Embryonic facial prominence (tissue), 1 donor: ENCODE results near the gene YARS2.
"Not testable (repeated sequence)": the region's sequence is repeated elsewhere in the genome, so short reads cannot be mapped to it uniquely, and the experiment has no call there.

ENCODE experiments used
- DNase-seq: peaks from one replicate; pipeline ENCODE4 v3.0.0-alpha.2; 2016; ENCODE audit errors: extremely low spot score

Gene YARS2

DNA sequence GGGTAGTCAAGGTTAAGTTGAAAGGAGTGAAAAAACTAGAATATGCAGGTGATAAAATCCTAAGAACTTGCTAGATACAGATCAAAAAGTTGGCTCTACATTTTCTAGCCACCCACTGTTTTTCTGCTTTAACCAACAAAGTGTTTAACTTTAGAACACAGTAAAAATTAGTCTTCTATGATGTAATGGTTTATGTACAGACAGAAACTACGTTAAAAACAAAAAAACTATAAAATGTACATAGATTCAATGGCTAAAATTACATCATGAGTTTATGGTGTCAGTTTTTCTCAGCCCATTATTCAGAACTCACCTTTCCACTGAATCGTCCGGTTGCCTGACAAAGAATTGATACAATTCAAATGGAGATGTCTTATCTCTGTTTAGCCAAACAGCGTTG is 2.1 kb downstream of the YARS2 start:
- DNase-seq, result no peak

DNA sequence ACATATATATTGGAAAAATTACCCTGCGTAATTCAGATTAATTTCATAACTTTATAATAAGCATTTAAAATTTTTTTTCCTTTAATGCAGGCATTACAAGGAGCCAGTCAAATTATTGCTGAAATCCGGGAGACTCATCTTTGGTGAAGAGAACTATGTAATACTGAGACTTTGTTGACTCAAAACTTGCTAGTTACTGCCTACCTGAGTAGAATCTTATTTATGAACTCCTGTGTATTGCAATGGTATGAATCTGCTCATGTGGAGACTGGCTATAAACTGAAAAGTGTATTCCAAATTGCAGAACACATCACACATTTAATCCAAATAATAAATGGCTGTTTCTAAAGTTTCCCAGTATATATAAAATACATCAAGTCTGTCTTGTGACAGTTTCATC is 12.4 kb downstream of the YARS2 start:
- DNase-seq, result no peak

DNA sequence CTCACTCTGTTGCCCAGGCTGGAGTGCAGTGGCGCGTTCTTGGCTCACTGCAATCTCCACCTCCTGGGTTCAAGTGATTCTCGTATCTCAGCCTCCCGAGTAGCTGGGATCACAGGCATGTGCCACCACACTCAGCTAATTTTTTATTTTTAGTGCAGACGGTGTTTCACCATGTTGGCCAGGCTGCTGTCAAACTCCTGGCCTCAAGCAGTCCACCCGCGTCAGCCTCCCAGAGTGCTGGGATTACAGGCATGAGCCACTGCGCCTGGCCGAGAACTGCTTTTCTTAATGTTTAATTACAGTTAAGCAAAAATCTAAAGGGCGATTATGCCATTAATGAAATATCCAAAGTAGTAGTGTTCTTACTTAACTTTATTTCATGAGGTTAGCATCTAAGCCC is 13.6 kb downstream of the YARS2 start:
- DNase-seq, result no peak

DNA sequence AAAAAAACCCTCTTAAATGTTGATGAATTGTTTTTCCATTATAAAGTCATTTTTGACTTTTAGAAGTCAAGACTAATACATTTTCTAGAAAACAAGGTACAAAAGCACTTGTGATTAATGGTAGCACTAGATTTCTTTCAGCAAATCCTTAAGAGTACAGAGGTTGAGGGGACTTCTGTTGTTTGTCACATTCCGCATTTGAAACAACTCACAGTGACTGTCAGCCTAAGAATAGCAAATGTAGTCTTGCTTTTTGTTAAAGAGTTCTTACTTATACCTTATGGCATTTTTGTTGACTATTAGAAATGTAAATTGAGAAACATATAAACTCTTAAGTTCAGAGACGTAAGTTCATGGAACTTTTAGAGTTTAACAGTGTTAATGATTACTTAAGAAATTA is 16.4 kb downstream of the YARS2 start:
- DNase-seq, result no peak

DNA sequence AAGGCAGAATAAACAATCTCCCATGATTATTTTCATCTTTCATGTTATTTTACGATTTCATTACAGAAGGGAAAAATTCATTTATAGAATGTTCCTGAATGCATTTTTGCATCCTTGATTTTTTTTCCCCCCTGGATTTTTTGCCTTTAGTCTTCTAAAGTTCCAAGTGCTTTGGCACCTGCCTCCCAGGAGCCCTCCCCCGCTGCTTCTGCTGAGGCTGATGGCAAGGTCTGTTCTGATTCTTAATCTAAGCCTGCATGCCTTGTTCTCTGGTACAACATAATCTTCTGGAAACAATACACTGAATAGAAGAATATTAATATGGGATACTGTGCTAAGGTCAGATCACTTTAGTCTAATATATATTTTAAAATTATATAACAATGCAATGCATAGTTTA is 18.0 kb downstream of the YARS2 start:
- no peak for DNase-seq

DNA sequence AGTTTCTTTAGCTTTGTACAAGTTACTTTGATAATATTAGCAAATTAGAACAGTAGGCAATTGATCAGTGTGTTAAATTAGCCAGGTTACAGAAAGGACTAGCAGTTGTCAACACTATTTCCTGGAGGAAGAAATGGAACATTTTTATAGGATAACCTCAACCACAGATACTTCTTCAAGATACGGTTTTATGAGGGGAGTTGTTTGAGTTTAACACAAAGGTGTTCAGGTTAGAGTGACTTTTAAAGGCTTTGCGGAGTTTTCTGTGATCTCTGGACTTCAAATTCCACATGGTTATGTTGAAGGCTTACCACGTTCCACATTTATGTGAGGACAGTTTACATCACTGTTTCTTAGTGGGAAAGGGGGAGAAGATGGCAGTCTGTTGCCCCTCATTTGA is 19.3 kb downstream of the YARS2 start:
- no peak for DNase-seq

DNA sequence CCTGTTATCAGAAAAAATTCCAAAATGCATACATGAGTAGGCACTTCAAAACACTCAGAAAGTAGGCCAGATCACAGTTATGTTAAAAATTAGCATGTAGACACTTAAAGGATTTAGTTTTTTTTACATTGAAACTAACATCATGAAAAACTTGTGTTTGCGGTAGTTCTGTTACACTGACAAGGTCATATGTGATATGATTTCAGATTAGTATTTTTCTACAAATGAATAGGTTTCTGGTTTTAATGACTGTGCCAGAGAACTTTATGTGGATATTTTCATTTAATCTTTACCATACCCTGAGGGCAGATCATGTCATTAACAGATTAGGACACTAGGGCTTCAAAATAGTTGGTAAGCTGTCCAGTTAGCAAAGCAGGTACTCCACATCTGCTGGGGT is 20.7 kb downstream of the YARS2 start:
- no peak for DNase-seq

DNA sequence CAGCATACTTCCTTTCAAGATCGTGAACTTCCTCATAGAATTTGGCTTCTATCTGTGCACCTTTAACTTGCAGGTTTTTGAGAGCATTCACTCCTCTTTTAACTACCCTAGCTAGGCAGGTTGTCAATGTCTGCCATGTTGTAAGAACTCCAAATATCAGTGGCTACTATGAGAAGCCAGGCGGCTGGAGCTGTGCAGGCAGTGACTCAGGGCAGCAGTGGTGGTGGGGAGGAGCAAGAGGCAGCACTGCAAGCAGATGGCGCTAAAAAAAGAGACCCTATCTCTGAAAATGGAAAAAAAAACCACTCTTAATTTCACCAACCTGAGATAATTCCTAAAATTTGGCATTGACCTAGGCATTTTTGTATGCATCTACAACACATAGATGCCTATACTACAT is 28.5 kb downstream of the YARS2 start:
- DNase-seq, result no peak

DNA sequence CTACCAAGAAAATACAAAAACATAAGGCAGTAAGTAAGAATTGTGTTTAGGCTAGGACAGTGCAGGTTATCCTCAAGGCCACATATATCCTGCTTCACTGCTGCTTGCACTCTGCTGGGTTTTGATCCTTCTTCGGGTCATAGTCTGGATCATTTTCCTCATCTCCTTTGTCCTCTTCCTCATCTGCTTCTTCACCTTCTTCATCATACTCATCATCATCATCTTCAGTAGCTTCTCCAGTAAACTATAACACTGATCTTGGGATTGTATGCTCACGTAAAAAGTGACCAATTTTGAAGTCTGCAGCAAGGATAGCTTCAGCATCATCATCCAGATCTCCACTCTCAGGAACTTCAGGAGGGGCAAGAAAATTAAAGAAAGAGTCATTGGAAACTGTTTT is 29.4 kb downstream of the YARS2 start:
- no peak for DNase-seq

DNA sequence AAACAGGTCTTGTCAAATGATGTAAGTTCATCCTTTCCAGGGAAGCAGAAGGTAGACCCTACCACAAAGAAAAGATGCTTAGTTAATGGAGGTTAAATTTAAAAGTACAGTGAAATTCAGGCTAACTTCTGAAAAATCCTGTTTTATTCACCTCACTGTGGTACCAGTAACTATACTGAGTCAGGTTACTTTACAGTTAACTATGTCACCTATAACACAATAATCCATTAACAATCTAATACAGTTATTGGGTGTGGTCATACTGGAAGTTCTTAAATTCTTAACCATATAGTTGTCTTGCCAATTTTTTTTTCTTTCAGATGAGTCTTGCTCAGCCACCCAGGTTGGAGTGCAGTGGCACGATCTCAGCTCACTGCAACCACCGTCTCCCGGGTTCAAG is 30.4 kb downstream of the YARS2 start:
- not testable (repeated sequence) for DNase-seq

DNA sequence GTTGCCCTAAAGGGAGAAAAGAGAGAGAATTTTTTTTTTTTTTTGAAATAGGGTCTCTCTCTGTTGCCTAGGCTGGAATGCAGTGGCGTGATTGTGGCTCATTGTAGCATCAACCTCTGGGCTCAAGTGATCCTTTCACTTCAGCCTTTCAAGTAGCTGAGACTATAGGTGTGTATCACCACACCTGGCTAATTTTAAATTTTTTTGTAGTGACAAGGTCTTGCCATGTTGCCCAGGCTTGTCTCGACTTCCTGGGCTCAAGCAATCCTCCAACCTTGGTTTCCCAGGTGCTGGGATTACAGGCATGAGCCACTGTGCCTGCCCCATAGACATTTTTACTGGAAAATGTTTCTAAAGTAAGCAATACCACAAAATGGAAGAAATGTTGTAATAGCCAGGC is 36.8 kb downstream of the YARS2 start:
- no peak for DNase-seq

DNA sequence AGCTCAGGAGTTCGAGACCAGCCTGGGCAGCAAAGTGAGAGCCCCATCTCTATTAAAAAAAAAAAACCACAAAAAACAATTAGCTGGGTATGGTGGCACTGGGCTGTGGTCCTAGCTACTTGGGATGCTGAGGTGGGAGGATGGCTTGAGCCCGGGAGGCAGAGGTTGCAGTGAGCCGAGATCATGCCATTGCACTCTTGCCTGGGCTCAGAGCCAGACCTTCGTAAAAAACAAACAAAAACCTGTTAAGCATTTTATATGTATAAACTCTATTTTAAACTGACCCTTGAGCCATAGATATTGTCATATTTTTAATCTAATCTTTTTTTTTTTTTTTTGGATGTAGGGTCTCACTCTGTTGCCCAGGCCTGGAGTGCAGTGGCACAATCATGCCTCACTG is 40.9 kb downstream of the YARS2 start:
- DNase-seq, result no peak

DNA sequence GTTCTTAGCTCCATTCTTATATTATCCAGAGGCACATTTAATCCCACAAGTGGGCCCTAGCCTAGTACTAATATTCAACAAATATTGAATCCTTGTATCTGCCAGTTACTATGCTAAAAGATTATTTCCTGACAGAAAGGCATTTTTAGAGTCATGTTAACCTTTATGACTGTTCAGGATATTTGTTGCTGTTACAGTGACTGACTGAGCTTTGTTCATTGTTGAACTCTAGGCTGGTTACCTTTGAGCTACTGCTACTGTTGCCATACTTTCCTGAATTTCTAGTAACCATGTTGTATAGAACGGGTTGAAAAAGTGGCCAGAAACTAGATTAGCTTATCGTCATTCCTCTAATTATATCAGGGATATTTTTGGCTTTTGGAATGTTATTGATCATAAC is 46.8 kb downstream of the YARS2 start:
- DNase-seq, result no peak

DNA sequence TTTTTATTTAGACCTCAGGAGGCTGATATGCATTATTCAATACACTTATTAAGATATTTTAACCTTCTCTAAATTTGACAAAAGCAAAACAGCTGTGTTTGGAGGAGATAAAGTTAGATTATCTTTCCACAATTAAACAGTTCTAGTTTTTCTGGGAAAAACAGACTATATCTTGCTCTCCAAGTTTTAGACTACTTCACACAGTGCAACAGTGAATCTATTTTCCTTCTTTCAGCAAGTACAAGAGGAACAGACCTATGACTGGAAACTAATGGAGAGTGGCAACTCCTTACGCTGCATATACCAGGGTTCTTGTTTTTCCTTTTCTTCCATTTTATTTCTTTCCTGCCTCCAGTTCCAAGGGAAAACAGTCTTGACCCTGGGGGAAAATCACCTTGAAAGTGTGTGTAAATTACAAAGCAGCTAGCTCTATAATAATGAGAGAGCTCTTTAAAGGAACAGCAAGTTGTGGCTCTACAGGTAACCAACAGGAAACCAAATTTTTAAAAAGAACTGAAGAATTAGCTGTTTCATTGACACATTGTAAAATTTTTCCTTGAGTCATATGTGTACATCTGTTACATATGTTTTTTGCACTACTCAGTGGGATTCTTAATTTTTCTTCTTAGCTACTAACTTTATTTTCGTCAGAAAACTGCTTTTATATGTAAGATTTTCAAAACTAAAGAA is 49.2 kb downstream of the YARS2 start:
- no peak for DNase-seq

DNA sequence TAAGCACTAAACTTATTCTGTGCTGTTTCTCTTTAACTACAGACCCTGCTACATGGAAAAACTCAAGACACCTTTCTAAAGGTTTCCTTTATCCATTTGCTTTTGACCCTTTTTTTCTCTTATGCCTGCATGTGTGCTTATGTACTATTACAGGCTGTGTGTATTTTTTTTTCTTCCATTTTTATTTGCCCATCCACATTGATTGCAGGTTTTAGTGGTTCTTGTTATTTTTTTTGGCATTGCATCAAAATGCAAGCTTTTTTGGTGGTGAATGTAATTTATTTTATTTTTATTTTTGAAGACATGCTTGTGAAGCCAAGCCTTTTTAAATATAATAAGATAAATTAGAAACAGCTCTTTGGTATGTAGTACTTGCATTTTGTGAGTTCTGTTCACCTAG is 49.9 kb downstream of the YARS2 start:
- no peak for DNase-seq

DNA sequence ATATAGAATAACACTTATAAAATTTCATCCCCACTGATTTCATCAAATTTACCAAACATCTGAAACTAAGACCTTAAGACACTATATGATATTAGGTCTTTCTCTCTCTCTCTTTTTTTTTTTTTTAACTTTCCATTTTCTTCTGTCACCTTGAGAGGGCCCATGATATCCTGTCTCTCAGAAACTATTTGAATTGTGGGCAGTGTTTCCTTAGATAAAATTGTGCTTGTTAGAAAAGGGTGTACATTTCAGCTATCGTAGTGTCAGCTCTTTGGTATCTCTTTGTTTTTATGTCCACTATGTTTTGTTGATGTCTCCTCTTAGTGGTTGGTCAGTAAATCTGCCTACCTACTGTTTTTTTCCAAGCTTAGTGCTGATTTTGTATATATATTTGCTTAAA is 52.8 kb downstream of the YARS2 start:
- DNase-seq, result no peak

DNA sequence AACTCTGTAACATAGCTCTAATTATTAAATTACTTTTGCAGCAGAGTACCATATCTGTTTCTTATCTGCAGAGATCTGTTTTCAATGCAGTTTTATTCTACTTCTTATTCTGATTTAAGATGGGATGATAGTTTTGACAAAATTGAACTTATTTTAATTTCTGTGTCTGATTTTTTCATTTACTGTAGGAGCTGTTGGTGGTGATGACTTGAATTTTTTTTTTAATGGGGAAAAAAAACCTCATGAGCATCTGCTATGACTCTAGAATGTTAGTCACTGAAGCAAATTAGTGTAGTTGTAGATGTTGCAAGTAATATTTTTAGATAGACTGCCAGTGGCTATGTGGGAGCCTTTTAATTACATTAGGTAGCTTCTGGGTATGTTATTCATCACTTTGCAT is 53.2 kb downstream of the YARS2 start:
- DNase-seq, result no peak

DNA sequence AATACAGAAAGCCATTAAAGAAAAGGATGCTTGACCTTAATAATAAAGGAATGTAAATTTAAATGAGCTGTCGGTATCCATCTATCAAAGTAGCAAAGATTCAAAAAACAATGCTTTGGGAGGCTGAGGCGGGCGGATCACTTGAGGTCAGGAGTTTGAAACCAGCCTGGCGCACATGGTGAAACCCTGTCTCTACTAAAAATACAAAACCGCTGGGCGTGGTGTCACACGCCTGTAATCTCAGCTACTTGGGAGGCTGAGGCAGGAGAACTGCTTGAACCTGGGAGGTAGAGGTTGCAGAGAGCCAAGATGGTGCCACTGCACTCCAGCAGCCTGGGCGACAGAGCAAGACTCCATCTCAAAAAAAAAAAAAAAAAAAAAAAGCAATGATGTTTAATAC is 56.3 kb downstream of the YARS2 start:
- DNase-seq, result not testable (repeated sequence)

DNA sequence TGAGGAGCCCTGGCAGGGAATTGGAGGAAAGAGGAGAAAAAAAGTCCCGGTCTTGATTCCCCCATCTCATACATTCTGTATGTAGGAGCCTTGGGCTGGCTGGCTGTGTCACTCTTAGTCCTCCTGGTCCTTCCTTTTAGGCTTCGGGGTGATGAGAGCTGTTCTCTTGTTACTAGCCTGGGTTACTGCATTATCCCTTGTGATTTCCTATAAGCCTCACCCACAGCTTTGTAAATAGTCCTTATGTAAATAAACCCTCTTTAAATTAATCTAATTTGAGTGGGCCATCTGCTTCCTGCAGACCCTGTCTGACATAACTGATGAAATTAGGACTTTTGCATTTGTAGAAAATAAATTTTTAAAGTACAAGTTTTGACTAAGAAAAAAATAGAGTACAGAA is 57.4 kb downstream of the YARS2 start:
- no peak for DNase-seq

DNA sequence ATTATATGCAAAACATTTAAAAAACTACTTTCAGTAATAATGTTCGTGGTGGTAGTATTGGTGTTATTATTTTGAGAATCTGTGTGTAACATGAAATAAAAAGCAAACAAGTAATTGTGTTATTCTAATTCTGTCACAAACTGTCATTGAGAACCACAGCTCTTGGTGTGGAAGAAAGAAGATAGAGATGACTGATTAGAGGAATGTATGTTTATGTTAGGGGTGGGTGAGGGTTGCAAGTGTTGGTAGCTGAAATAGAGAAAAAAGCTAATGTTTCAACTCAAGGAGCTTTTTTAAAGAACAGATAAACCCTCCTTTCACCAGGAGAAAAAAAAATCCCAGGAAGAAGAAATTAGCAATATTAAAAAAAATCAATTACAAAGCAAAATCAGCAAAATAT is 58.3 kb downstream of the YARS2 start:
- DNase-seq, result no peak
